Duodenal mucosa (tissue), 2 donors: ENCODE measurements around the gene NCAN.

Source experiments
- H3K27ac ChIP-seq: one replicate; pipeline ENCODE4 v1.7.0; 2013; ENCODE audit warnings: low read depth, low read length
- H3K27me3 ChIP-seq, 2 donors: one replicate each; pipeline ENCODE4 v1.7.0; 2013; ENCODE audit warnings: low read length in 2 of 2, control low read depth in 1 of 2; ENCODE audit not compliant: insufficient read depth in 2 of 2, control insufficient read depth in 1 of 2
- H3K36me3 ChIP-seq, 2 donors: one replicate each; pipeline ENCODE4 v1.7.0; 2013; ENCODE audit warnings: low read length in 2 of 2, control low read depth in 1 of 2; ENCODE audit not compliant: insufficient read depth in 2 of 2, control insufficient read depth in 1 of 2
- H3K4me1 ChIP-seq, 2 donors: one replicate each; pipeline ENCODE4 v1.7.0; 2013; ENCODE audit warnings: low read length in 2 of 2, control low read depth in 1 of 2; ENCODE audit not compliant: insufficient read depth in 2 of 2, control insufficient read depth in 1 of 2
- H3K4me3 ChIP-seq, 2 donors: one replicate each; pipeline ENCODE4 v1.7.0; 2013; ENCODE audit warnings: low read length in 2 of 2, low read depth in 1 of 2
- H3K9ac ChIP-seq, 2 donors: one replicate each; pipeline ENCODE4 v1.7.0; 2013; ENCODE audit warnings: low read length in 2 of 2, low read depth in 1 of 2
- H3K9me3 ChIP-seq, 2 donors: one replicate each; pipeline ENCODE4 v1.7.0; 2013; ENCODE audit warnings: low read length in 2 of 2, control low read depth in 1 of 2; ENCODE audit not compliant: control insufficient read depth in 1 of 2

Gene NCAN

DNA sequence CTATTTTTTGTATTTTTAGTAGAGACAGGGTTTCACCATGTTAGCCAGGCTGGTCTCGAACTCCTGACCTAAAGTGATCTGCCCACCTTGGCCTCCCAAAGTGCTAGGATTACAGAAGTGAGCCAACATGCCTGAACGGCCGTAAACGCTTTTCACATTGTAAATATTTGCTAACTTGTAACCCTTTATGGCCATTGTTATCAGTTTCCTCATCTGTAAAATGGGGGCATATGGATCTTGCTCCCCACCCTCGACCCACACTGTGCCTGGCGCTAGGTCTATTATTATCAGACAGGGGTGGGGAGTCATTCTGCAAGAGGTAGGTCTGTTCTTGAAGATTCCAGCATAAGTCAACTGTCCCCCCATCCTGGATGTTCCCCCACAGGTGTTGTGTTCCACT, 11.9 kb downstream of the NCAN start:
- Histone ChIP-seq H3K36me3 (no peaks in the 10 kb centered on the region), H3K27me3 (peaks cover 13 to 20% of the 10 kb centered on the region in 2 donors), H3K4me1 (peaks cover 0 to 5% of the 10 kb centered on the region in 2 donors), H3K9ac (no peak overlapping the region), H3K27ac (no peak overlapping the region), H3K4me3 (no peak overlapping the region), H3K9me3 (no peaks in the 10 kb centered on the region)

DNA sequence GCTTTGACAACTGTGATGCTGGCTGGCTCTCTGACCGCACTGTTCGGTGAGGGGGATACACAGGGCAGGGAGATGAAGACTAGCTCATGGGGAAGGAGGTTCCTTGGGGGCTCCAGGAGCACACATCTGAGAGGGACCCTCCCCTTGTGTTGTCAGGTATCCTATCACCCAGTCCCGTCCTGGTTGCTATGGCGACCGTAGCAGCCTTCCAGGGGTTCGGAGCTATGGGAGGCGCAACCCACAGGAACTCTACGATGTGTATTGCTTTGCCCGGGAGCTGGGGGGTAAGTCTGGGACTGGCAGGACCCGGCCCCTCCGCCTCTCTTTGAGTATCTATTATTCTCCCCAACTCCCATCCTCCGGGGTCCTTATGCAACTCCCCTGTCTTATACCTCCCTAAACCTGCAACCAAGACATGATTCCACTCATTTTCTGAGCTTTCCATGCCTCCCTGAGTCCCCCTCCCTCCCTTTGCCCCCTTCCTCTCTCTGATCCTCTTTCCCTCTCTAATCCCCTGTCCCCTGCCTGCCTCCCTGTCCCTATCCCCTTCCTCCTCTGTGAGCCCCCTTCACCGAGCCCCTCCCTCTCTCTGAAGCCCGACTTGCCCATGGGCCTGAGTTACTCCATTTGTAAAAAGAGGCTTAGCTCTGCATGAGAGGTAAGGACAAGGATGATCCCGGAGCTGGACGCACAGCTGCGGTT, 12.5 kb downstream of the NCAN start:
- H3K9ac ChIP-seq: no peak overlapping the region
- H3K4me3 ChIP-seq: peak overlapping the region; percentile 52 to 68
- no peak overlapping the region for H3K27ac ChIP-seq
- H3K36me3 ChIP-seq: no peaks in the 10 kb centered on the region
- H3K9me3 ChIP-seq: no peaks in the 10 kb centered on the region
- H3K27me3 ChIP-seq: peaks cover 13 to 20% of the 10 kb centered on the region in 2 donors
- peaks cover 0 to 5% of the 10 kb centered on the region in 2 donors for H3K4me1 ChIP-seq

DNA sequence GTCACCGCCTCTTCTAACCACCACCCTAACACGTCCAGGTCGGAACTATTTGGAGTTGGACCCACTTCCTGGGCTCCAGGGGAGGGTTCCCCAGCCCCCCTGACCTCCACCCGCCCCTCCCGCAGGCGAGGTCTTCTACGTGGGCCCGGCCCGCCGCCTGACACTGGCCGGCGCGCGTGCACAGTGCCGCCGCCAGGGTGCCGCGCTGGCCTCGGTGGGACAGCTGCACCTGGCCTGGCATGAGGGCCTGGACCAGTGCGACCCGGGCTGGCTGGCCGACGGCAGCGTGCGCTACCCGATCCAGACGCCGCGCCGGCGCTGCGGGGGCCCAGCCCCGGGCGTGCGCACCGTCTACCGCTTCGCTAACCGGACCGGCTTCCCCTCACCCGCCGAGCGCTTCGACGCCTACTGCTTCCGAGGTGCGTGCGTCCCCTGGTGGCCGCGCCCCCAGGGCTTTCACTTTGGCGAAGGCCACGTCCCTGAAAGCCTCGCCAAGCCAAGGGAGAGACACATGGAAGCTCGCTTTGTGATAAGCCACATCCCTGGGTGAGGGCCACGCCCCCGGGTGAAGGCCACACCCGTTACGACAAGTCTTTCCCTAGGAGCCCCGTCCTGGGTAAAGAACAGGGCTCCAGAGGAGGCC, 13.2 kb downstream of the NCAN start:
- Histone ChIP-seq H3K4me1 (peaks cover 0 to 5% of the 10 kb centered on the region in 2 donors), H3K9ac (no peak overlapping the region), H3K27me3 (peaks cover 13 to 20% of the 10 kb centered on the region in 2 donors), H3K36me3 (no peaks in the 10 kb centered on the region), H3K27ac (no peak overlapping the region), H3K4me3 (peak overlapping the region; percentile 52 to 68), H3K9me3 (no peaks in the 10 kb centered on the region)

DNA sequence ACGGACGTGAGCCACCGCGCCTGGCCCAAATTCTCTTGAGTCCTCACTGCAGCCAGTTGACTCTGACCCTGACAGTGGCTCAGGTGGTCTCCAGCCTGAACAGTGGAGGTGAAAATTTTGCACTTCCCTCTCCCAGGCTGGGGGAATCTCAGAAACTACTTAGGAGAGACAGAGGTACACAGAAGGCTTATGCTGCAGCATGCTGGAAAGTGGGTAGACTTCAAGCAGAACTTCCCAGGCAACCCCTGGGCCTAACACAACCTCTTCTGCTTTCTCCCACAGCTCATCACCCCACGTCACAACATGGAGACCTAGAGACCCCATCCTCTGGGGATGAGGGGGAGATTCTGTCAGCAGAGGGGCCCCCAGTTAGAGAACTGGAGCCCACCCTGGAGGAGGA, 14.4 kb downstream of the NCAN start:
- H3K9me3 ChIP-seq: no peaks in the 10 kb centered on the region
- no peak overlapping the region for H3K27ac ChIP-seq
- H3K27me3 ChIP-seq: peaks cover 13 to 20% of the 10 kb centered on the region in 2 donors
- no peak overlapping the region for H3K9ac ChIP-seq
- no peak overlapping the region for H3K4me3 ChIP-seq
- H3K4me1 ChIP-seq: peaks cover 0 to 5% of the 10 kb centered on the region in 2 donors
- no peaks in the 10 kb centered on the region for H3K36me3 ChIP-seq

DNA sequence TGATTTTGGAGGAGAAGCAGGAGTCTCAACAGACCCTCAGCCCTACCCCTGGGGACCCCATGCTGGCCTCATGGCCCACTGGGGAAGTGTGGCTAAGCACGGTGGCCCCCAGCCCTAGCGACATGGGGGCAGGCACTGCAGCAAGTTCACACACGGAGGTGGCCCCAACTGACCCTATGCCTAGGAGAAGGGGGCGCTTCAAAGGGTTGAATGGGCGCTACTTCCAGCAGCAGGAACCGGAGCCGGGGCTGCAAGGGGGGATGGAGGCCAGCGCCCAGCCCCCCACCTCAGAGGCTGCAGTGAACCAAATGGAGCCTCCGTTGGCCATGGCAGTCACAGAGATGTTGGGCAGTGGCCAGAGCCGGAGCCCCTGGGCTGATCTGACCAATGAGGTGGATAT, 14.9 kb downstream of the NCAN start:
- Histone ChIP-seq H3K9ac (no peak overlapping the region), H3K4me1 (peaks cover 0 to 5% of the 10 kb centered on the region in 2 donors), H3K27ac (no peak overlapping the region), H3K27me3 (peaks cover 13 to 20% of the 10 kb centered on the region in 2 donors), H3K9me3 (no peaks in the 10 kb centered on the region), H3K36me3 (no peaks in the 10 kb centered on the region), H3K4me3 (no peak overlapping the region)

DNA sequence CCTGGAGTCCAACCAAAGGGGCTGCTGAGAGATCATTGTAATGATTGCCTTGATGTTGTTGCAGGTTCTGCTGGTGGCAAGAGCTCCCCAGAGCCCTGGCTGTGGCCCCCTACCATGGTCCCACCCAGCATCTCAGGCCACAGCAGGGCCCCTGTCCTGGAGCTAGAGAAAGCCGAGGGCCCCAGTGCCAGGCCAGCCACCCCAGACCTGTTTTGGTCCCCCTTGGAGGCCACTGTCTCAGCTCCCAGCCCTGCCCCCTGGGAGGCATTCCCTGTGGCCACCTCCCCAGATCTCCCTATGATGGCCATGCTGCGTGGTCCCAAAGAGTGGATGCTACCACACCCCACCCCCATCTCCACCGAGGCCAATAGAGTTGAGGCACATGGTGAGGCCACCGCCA, 15.5 kb downstream of the NCAN start:
- Histone ChIP-seq H3K36me3 (no peaks in the 10 kb centered on the region), H3K4me3 (no peak overlapping the region), H3K9ac (no peak overlapping the region), H3K27me3 (peaks cover 13 to 20% of the 10 kb centered on the region in 2 donors), H3K9me3 (no peaks in the 10 kb centered on the region), H3K4me1 (peaks cover 0 to 5% of the 10 kb centered on the region in 2 donors), H3K27ac (no peak overlapping the region)

DNA sequence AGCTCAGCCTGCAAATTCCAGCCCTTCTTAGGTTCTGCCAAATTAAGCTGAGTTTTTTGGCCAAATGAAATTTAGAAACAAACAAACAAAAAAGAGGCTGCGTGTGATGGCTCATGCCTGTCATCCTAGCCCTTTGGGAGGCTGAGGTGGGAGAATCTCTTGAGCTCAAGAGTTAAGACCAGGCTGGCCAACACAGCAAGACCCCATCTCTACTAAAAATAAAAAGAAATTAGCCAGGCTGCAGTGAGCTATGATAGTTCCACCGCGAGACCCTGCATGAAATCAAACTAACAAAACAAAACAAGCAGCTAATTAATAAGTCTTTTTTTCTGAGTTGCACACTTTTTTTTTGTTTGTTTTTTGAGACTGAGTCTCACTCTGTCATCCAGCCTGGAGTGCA, 17.9 kb downstream of the NCAN start:
- Histone ChIP-seq H3K9ac (no peak overlapping the region), H3K27me3 (peaks cover 3 to 9% of the 10 kb centered on the region in 2 donors), H3K27ac (no peak overlapping the region), H3K9me3 (peaks cover 4 to 12% of the 10 kb centered on the region in 2 donors), H3K36me3 (no peaks in the 10 kb centered on the region), H3K4me3 (no peak overlapping the region), H3K4me1 (peaks cover 0 to 5% of the 10 kb centered on the region in 2 donors)

DNA sequence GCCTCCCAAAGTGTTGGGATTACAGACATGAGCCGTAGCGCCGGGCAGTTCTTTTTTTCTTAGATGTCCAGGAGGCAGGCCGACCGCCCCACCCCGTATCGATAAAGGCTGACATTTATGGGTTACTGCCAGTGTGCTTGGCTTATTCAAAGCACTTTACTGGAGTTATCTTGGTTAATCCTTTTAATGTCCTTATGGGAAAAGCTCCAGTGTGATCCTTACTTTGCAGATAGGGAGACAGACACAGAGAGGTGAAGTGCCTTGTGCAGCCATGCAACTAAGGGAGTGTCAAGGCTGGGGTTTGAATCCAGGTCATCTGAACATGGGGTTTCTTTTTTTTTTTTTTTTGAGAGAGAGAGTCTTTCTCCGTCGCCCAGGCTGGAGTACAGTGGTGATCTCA, 19.2 kb downstream of the NCAN start:
- no peaks in the 10 kb centered on the region for H3K36me3 ChIP-seq
- no peak overlapping the region for H3K27ac ChIP-seq
- peaks cover 3 to 9% of the 10 kb centered on the region in 2 donors for H3K27me3 ChIP-seq

DNA sequence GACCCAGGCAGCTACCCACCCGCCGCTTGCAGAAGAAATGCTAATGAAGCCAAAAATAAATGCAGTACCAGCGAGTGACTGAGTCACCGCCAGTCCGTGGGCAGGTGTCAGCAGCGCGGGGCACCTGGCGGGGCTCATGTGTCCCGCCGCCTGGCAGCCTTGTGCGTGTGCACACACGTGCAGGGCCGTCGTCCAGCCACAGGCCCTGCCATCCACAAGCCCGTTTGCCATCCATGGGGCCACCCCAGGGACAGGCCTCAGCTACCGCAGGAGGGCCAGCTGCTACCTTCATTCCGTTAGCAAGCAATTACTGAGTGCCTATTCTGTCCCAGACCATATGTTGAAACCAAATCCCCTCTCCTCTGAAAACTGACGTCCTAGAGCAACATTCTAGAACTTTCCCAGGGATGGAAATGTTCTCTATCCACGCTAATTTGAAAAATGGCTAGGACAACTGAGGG, 20.5 kb downstream of the NCAN start:
- Histone ChIP-seq H3K36me3 (no peaks in the 10 kb centered on the region), H3K4me1 (no peaks in the 10 kb centered on the region), H3K4me3 (no peak overlapping the region), H3K9me3 (peaks cover 9 to 23% of the 10 kb centered on the region in 2 donors), H3K27ac (no peak overlapping the region), H3K27me3 (peaks cover 3 to 9% of the 10 kb centered on the region in 2 donors), H3K9ac (no peak overlapping the region)

More for the DNA sequence above, 19.2 kb downstream of the NCAN start:
- no peak overlapping the region for H3K9ac ChIP-seq
- peaks cover 6 to 20% of the 10 kb centered on the region in 2 donors for H3K9me3 ChIP-seq
- no peak overlapping the region for H3K4me3 ChIP-seq
- no peaks in the 10 kb centered on the region for H3K4me1 ChIP-seq

DNA sequence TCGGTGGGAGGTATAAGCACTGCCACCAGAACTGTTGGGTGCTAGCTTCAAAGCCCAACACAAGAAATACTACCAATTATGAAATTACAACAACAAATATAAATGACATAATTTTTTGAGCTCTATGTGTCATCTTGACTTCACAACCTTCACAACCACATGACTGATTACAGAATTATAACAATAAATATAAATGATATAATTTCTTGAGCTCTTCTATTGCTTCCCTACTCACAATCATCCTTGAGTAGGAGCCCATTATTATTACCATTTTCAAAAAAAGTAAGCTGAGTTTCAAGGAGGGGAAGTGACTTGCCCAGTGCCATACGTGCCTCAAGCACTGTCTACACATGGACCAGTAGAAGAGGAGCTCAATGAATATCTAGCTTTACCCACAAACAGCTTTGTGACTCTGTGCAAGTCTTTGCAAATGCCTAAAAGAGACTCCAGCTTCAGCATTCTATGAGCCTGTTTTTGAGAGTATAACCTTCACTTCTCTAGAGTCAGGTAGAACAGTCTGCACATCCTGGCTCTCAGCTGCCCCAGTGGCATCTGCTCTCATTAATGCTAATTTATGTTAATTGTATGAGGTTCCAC, 22.6 kb downstream of the NCAN start:
- H3K9me3 ChIP-seq: peaks cover 9 to 23% of the 10 kb centered on the region in 2 donors
- H3K36me3 ChIP-seq: no peaks in the 10 kb centered on the region
- H3K4me1 ChIP-seq: no peaks in the 10 kb centered on the region
- H3K27ac ChIP-seq: no peak overlapping the region
- no peak overlapping the region for H3K9ac ChIP-seq
- H3K4me3 ChIP-seq: no peak overlapping the region
- H3K27me3 ChIP-seq: no peaks in the 10 kb centered on the region
